Testis (tissue), 2 donors: ENCODE measurements around the gene ANTXR1.

Source experiments
- CTCF ChIP-seq, 3 experiments: fragments of 450-650 bp in 2 of 3; fragments of 200-600 bp in 1 of 3; sonication (generic) in 1 of 3; IDR thresholded peaks; one replicate each; pipeline ENCODE4 v1.5.1; 2016 to 2019; ENCODE audit warnings: antibody characterized with exemption in 3 of 3, mild to moderate bottlenecking in 2 of 3, moderate library complexity in 1 of 3
- POLR2A ChIP-seq: fragments of 450-650 bp; IDR thresholded peaks from one replicate; pipeline ENCODE4 v1.6.1; 2017; ENCODE audit warnings: antibody characterized with exemption, mild to moderate bottlenecking, moderate library complexity

GRCh38 chr2:69166465-69166811 is 153.5 kb downstream of the ANTXR1 start:
- TF ChIP-seq POLR2A (no peak), CTCF (IDR thresholded peaks at IDR 0.05) (no peak)
